Neural progenitor cell (in vitro differentiated cells): ENCODE results near the gene IRX4.

Source experiments
- CTCF ChIP-seq: fragments of 200-600 bp; sonication (generic); IDR thresholded peaks from 2 replicates; pipeline ENCODE4 v1.5.1; 2017; ENCODE audit warnings: antibody characterized with exemption, mild to moderate bottlenecking
- EZH2 ChIP-seq: fragments of 200-600 bp; sonication (generic); IDR thresholded peaks from 2 replicates; pipeline ENCODE4 v1.6.1; 2017; ENCODE audit warnings: antibody characterized with exemption, mild to moderate bottlenecking, moderate library complexity

GRCh38 chr5:1901983-1902382 is 19.3 kb upstream of the IRX4 start:
- TF ChIP-seq CTCF, result no peak
- TF ChIP-seq EZH2, result no peak
